SK-N-SH (cell line): Measurements from ENCODE around the gene TUBGCP2.

Experiments used
- GABPA ChIP-seq: IDR thresholded peaks from 2 replicates; pipeline ENCODE4 v1.4.0; 2012; ENCODE audit warnings: low read depth, mild to moderate bottlenecking
- JUND ChIP-seq: IDR thresholded peaks from 2 replicates; pipeline ENCODE4 v1.4.0; 2012

DNA sequence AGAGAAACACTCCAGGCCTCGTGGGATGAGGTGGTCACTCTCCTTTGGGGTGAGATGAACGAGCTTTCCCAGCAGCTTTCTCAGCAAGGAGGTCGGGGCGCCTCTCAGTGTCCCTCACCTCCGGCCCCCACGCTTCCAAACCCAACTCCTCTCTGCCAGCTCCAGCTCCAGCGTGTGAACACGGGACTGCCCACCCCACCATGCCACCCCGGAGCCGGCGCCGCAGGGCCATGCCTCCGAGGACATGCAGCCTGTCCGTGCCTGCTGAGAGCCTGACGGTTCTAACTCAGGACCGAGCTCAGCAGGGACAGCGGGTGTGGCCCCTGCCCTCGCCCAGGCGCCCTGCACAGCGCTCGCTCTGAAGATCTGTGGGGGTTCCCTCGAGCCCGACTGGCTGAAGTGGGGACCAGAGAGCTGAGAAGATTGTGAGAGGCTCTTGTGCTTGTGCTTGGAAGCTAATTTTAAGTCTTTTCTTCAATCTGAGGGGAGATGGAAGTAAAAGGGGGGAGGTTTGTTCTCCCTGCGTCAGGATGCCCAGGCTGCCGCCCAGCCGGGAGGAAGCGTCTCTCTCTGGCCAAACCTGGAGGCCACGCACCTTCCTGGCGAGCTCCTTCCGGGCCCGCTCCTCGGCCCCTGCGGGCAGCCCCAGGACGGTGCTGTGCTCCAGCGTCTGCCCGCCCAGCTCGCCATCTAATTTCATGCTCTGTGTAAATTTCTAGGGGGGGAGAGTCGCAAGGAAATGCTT is 26.9 kb downstream of the TUBGCP2 start:
- TF ChIP-seq JUND (no peak), GABPA (no peak)
